Effector memory CD8-positive, alpha-beta T cell (primary cell): ENCODE measurements around the gene UQCRHL.
"Not testable (repeated sequence)": the region's sequence is repeated elsewhere in the genome, so short reads cannot be mapped to it uniquely, and the experiment has no call there.

Experiments used
- ATAC-seq: fragments of 150-1000 bp; cut with Tn5 transposase; replicated peaks from 2 replicates; pipeline ENCODE4 v1.10.0; 2021; ENCODE audit warnings: mild to moderate bottlenecking, moderate library complexity
- DNase-seq, 3 experiments: peaks; one replicate each; pipeline ENCODE4 v3.0.0; 2021
- H3K27ac Mint-ChIP-seq, 2 donors: one replicate each; pipeline ENCODE4 v1.8.0; 2022; ENCODE audit warnings: mild to moderate bottlenecking in 2 of 2, mixed read lengths in 2 of 2, moderate library complexity in 2 of 2
- H3K27me3 Mint-ChIP-seq, 2 donors: one replicate each; pipeline ENCODE4 v1.8.0; 2022; ENCODE audit warnings: mixed read lengths in 2 of 2
- H3K36me3 Mint-ChIP-seq: one replicate; pipeline ENCODE4 v1.8.0; 2022; ENCODE audit warnings: mild to moderate bottlenecking, moderate library complexity, mixed read lengths; ENCODE audit not compliant: insufficient read depth
- H3K4me1 Mint-ChIP-seq, 2 donors: one replicate each; pipeline ENCODE4 v1.8.0; 2022; ENCODE audit warnings: low read depth in 2 of 2, mixed read lengths in 2 of 2
- H3K4me3 Mint-ChIP-seq, 2 donors: one replicate each; pipeline ENCODE4 v1.8.0; 2022; ENCODE audit warnings: mild to moderate bottlenecking in 2 of 2, mixed read lengths in 2 of 2, moderate library complexity in 2 of 2
- H3K9me3 Mint-ChIP-seq, 2 donors: one replicate each; pipeline ENCODE4 v1.8.0; 2022; ENCODE audit warnings: mixed read lengths in 2 of 2

The UQCRHL gene

GRCh38 chr1:15846056-15846455 lies 38.6 kb upstream of the UQCRHL start:
- DNase-seq, H3K27me3 Mint-ChIP-seq, H3K9me3 Mint-ChIP-seq, ATAC-seq, H3K27ac Mint-ChIP-seq: not testable (repeated sequence)
- peaks cover 23 to 26% of the 10 kb centered on the region in 2 donors for H3K4me1 Mint-ChIP-seq
- H3K4me3 Mint-ChIP-seq, result peak overlapping the region; percentile 88
- H3K36me3 Mint-ChIP-seq, result peaks cover 20% of the 10 kb centered on the region

GRCh38 chr1:15843826-15844572 lies 36.5 kb upstream of the UQCRHL start:
- peaks cover 6 to 11% of the 10 kb centered on the region in 2 donors for H3K4me1 Mint-ChIP-seq
- ATAC-seq, result no peak
- no peak for DNase-seq
- H3K27ac Mint-ChIP-seq, result no peak overlapping the region
- H3K36me3 Mint-ChIP-seq, result peaks cover 16% of the 10 kb centered on the region
- no peaks in the 10 kb centered on the region for H3K9me3 Mint-ChIP-seq
- H3K27me3 Mint-ChIP-seq, result no peaks in the 10 kb centered on the region
- no peak overlapping the region for H3K4me3 Mint-ChIP-seq

- H3K27me3 Mint-ChIP-seq, result no peaks in the 10 kb centered on the region
- H3K4me3 Mint-ChIP-seq, result no peak overlapping the region
- H3K27ac Mint-ChIP-seq, result no peak overlapping the region
- no peak for DNase-seq
- peaks cover 33% of the 10 kb centered on the region for H3K36me3 Mint-ChIP-seq
- H3K9me3 Mint-ChIP-seq, result no peaks in the 10 kb centered on the region
- H3K4me1 Mint-ChIP-seq, result peaks cover 8 to 11% of the 10 kb centered on the region in 2 donors
- no peak for ATAC-seq
These were observed 31.3 kb upstream of the UQCRHL start for GRCh38 chr1:15838721-15839120.

GRCh38 chr1:15837931-15838330 lies 30.5 kb upstream of the UQCRHL start:
- no peak for DNase-seq
- Mint-ChIP-seq H3K36me3 (peaks cover 40% of the 10 kb centered on the region), H3K4me3 (peak overlapping the region in 1 of 2 donors; percentile 95), H3K27ac (peak overlapping the region in 1 of 2 donors; percentile 64), H3K27me3 (no peaks in the 10 kb centered on the region), H3K9me3 (no peaks in the 10 kb centered on the region), H3K4me1 (peaks cover 8 to 11% of the 10 kb centered on the region in 2 donors)
- no peak for ATAC-seq

GRCh38 chr1:15836772-15837669 lies 29.6 kb upstream of the UQCRHL start:
- DNase-seq (peak; percentile 27 to 42 (median 41)), ATAC-seq (peak; percentile 6)
- H3K4me3 Mint-ChIP-seq, result peak overlapping the region; percentile 94 to 95
- H3K36me3 Mint-ChIP-seq, result peaks cover 42% of the 10 kb centered on the region
- no peaks in the 10 kb centered on the region for H3K27me3 Mint-ChIP-seq
- H3K27ac Mint-ChIP-seq, result peak overlapping the region; percentile 96 to 97
- H3K4me1 Mint-ChIP-seq, result peaks cover 8 to 12% of the 10 kb centered on the region in 2 donors
- no peaks in the 10 kb centered on the region for H3K9me3 Mint-ChIP-seq

- ATAC-seq, H3K9me3 Mint-ChIP-seq, H3K27me3 Mint-ChIP-seq, DNase-seq: not testable (repeated sequence)
- Mint-ChIP-seq H3K4me1 (peaks cover 11 to 18% of the 10 kb centered on the region in 2 donors), H3K4me3 (peak overlapping the region; percentile 94 to 95), H3K36me3 (peaks cover 42% of the 10 kb centered on the region), H3K27ac (peak overlapping the region; percentile 96 to 97)
These were observed 29.0 kb upstream of the UQCRHL start for GRCh38 chr1:15836511-15836771.

- ATAC-seq (peak; percentile 55), DNase-seq (peak; percentile 92 to 96 (median 96))
- Mint-ChIP-seq H3K9me3 (no peaks in the 10 kb centered on the region), H3K4me1 (peaks cover 11 to 18% of the 10 kb centered on the region in 2 donors), H3K4me3 (peak overlapping the region; percentile 94 to 95), H3K27me3 (no peaks in the 10 kb centered on the region), H3K27ac (peak overlapping the region; percentile 96 to 97), H3K36me3 (peaks cover 42% of the 10 kb centered on the region)
These were observed 28.5 kb upstream of the UQCRHL start for GRCh38 chr1:15835741-15836510.

GRCh38 chr1:15835205-15835740 lies 27.8 kb upstream of the UQCRHL start:
- H3K4me3 Mint-ChIP-seq, result peak overlapping the region; percentile 94 to 95
- DNase-seq (no peak), ATAC-seq (peak; percentile 4)
- peaks cover 42% of the 10 kb centered on the region for H3K36me3 Mint-ChIP-seq
- H3K9me3 Mint-ChIP-seq, result no peaks in the 10 kb centered on the region
- peaks cover 11 to 20% of the 10 kb centered on the region in 2 donors for H3K4me1 Mint-ChIP-seq
- peak overlapping the region; percentile 96 to 97 for H3K27ac Mint-ChIP-seq
- H3K27me3 Mint-ChIP-seq, result no peaks in the 10 kb centered on the region

- Mint-ChIP-seq H3K36me3 (peaks cover 42% of the 10 kb centered on the region), H3K27ac (peak overlapping the region; percentile 96 to 97), H3K4me3 (peak overlapping the region; percentile 94 to 95), H3K4me1 (peaks cover 14 to 27% of the 10 kb centered on the region in 2 donors), H3K9me3 (no peaks in the 10 kb centered on the region), H3K27me3 (no peaks in the 10 kb centered on the region)
- ATAC-seq (peak; percentile 64), DNase-seq (peak; percentile 75 to 78 (median 77))
These were observed 27.2 kb upstream of the UQCRHL start for GRCh38 chr1:15834406-15835204.

- Mint-ChIP-seq H3K27me3 (no peaks in the 10 kb centered on the region), H3K27ac (peak overlapping the region; percentile 96 to 97), H3K36me3 (peaks cover 42% of the 10 kb centered on the region), H3K4me1 (peaks cover 14 to 27% of the 10 kb centered on the region in 2 donors), H3K9me3 (no peaks in the 10 kb centered on the region), H3K4me3 (peak overlapping the region; percentile 94 to 95)
- DNase-seq (no peak), ATAC-seq (no peak)
These were observed 26.5 kb upstream of the UQCRHL start for GRCh38 chr1:15833842-15834405.

GRCh38 chr1:15833069-15833679 lies 25.7 kb upstream of the UQCRHL start:
- Mint-ChIP-seq H3K27me3 (no peaks in the 10 kb centered on the region), H3K27ac (peak overlapping the region; percentile 96 to 97), H3K36me3 (peaks cover 42% of the 10 kb centered on the region), H3K4me3 (peak overlapping the region; percentile 94 to 95), H3K4me1 (peaks cover 14 to 27% of the 10 kb centered on the region in 2 donors), H3K9me3 (no peaks in the 10 kb centered on the region)
- ATAC-seq (no peak), DNase-seq (peak in 2 of 3 experiments; percentile 8 to 16)

GRCh38 chr1:15830258-15830657 lies 22.8 kb upstream of the UQCRHL start:
- H3K4me3 Mint-ChIP-seq, result no peak overlapping the region
- ATAC-seq, result no peak
- H3K27me3 Mint-ChIP-seq, result no peaks in the 10 kb centered on the region
- H3K4me1 Mint-ChIP-seq, result peaks cover 8 to 24% of the 10 kb centered on the region in 2 donors
- H3K9me3 Mint-ChIP-seq, result no peaks in the 10 kb centered on the region
- no peak for DNase-seq
- H3K27ac Mint-ChIP-seq, result peak overlapping the region in 1 of 2 donors; percentile 11
- H3K36me3 Mint-ChIP-seq, result peaks cover 25% of the 10 kb centered on the region
